ENCODE results near the gene NFATC4.

The NFATC4 gene

DNA sequence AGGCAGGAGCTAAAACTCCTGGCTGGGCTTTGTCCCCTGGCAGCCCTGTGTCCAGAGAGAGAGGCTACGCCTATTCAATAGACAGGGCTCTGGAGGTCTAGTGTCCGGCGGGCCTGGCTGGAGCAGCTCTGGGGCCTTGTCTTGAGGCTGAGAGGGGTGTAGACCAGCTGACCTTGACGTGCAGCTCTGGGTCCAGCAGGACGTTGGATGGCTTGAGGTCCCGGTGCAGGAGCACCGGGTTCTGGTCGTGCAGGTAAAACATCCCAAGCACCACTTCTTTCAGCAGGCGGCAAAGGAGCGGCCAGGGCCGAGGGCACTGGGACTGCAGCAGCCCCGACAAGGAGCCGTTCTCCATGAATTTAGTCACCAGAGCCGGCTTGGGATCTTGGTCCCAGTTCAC lies 29.1 kb upstream of the NFATC4 start:
- no peak overlapping the region for H3K4me3 ChIP-seq (replicated peaks in 1 of 2; ENCODE audit: low read depth in 2 of 2, low read length in 2 of 2)
- TF ChIP-seq, protein P1, sequence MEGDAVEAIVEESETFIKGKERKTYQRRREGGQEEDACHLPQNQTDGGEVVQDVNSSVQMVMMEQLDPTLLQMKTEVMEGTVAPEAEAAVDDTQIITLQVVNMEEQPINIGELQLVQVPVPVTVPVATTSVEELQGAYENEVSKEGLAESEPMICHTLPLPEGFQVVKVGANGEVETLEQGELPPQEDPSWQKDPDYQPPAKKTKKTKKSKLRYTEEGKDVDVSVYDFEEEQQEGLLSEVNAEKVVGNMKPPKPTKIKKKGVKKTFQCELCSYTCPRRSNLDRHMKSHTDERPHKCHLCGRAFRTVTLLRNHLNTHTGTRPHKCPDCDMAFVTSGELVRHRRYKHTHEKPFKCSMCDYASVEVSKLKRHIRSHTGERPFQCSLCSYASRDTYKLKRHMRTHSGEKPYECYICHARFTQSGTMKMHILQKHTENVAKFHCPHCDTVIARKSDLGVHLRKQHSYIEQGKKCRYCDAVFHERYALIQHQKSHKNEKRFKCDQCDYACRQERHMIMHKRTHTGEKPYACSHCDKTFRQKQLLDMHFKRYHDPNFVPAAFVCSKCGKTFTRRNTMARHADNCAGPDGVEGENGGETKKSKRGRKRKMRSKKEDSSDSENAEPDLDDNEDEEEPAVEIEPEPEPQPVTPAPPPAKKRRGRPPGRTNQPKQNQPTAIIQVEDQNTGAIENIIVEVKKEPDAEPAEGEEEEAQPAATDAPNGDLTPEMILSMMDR (IDR thresholded peaks at IDR 0.05; ENCODE audit: low read depth, low read length) = no peak
- DNase-seq (ENCODE audit: low read depth in 2 of 2) = no peak

DNA sequence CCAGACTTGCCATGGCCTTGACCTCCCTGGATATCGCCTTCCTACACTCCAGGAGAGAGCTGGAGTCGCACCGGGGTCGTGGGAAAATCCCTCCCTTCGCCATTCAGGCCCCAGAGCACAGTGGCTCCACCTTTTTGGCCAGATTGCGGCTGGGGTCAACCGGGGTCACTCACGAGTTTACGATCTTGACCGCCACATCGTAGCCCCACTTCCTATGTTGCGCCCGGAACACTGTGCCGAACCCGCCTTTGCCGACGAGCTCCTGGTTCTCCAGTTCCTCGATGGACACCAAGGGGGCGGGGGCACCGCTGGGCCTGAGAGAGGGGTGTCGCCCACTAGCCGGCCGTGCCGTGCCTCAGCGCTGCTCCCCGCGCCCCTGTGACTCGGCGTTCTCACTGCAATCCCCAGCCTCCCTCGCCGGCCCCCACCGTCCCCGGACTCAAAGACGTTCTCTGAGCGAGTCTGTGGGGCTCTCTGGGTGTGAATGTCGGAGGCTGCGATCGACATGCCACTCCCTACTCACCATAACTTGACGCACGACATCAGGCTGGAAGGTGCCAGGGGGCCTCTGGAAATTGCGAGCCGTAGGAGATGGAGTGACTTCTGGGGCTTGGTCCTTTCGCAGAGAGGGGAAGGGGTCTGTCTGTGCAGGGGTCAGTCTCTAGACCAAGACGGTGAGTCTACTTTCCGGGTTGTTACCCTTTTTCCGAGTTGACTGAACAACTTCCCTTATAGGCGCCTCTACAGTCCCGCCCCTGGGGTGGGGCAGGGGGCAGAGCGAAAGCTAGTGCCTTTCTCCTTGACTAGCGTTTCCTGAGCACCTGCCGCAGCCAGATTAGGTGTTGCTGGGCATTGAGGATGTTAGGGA lies 28.5 kb upstream of the NFATC4 start, which contains the start of gene RIPK3:
Gene RIPK3, minus strand, starts transcription at position 708 of the 868 bp plus-strand sequence. Its CDS starts 165 bp downstream, at position 543.
- no peak for DNase-seq (ENCODE audit: low read depth in 2 of 2)
- H3K4me3 ChIP-seq (replicated peaks in 1 of 2; ENCODE audit: low read depth in 2 of 2, low read length in 2 of 2) = peak within 1 kb of the TSS; percentile 8 to 31
- TF ChIP-seq, protein P1 (IDR thresholded peaks at IDR 0.05; ENCODE audit: low read depth, low read length) = no peak

GRCh38 chr14:24340606-24341005 lies 27.4 kb upstream of the NFATC4 start:
- TF ChIP-seq, protein P1 (IDR thresholded peaks at IDR 0.05; ENCODE audit: low read depth, low read length) = no peak
- H3K4me3 ChIP-seq (replicated peaks in 1 of 2; ENCODE audit: low read depth in 2 of 2, low read length in 2 of 2) = no peak overlapping the region
- DNase-seq (ENCODE audit: low read depth in 2 of 2) = no peak

DNA sequence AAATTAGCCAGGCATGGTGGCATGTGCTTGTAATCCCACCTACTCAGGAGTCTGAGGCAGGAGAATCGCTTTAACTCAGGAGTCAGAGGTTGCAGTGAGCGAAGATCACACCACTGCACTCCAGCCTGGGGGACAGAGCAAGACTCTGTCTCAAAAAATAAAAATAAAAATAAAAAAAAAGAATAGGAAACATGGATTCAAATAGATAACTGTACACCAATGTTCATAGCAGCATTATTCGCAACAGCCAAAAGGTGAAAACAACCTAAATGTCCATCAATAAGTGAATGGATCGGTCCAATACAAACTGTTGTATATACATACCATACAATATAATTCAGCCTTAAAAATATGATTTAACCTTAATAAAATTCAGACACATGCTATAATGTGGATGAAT lies 25.1 kb upstream of the NFATC4 start:
- H3K4me3 ChIP-seq (replicated peaks in 1 of 2; ENCODE audit: low read depth in 2 of 2, low read length in 2 of 2) = no peak overlapping the region
- DNase-seq (ENCODE audit: low read depth in 2 of 2) = no peak
- TF ChIP-seq, protein P1 (IDR thresholded peaks at IDR 0.05; ENCODE audit: low read depth, low read length) = no peak

DNA sequence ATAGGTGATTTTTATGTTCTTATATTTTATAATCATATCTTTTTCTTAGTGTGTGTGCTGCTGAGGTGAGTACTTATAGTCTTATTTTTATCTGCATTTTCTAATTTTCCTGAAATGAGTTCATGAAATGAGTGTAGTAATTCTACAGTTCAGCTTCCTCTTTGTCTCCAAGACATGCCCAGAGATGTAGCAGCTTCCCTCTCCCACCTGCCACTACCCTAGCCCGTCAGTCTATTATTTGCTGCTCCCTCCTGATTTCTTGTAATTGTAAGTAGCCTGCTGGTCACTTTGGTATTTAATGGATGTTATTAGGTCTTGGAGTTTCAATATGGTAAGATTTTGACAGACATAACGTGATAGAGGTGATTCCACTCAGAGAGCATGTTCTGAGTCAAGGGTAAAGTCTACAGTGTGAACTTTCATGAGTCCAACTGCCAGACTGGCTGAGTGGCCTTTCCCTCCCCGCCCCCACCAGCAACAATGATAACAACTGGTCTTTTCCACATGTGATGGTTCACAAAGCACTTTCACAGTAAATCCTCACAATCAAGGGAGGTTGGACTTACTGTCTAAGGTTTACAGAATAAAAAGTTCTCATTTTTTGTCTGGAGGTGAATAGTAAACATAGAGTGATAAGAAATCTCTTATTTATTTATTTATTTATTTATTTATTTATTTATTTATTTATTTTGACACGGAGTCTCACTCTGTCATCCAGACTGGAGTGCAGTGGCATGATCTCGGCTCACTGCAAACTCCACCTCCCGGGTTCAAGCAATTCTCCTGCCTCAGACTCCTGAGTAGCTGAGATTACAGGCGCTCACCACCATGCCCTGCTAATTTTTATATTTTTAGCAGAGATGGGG lies 24.0 kb upstream of the NFATC4 start:
- TF ChIP-seq, protein P1 (IDR thresholded peaks at IDR 0.05; ENCODE audit: low read depth, low read length) = no peak
- no peak overlapping the region for H3K4me3 ChIP-seq (replicated peaks in 1 of 2; ENCODE audit: low read depth in 2 of 2, low read length in 2 of 2)
- no peak for DNase-seq (ENCODE audit: low read depth in 2 of 2)

DNA sequence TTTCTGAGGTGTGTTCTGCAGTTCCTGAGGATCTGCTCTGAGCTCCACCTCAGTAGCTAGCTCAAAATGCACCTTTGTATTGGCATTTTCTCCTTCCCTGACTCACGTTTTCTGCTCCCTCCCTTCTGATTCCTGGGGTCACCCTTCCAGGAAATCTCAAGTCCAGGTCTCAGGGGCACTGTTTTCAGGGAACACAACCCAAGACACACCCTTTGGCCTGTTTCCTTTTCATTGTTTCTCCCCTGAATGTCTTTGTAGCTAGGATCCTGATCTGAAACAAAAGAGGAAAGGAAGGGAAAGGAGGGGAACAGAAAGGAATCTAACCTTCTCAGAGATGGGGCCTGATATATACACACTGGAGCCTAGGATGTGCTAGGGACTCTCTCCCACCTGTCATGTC lies 20.9 kb upstream of the NFATC4 start:
- no peak for DNase-seq (ENCODE audit: low read depth in 2 of 2)
- H3K4me3 ChIP-seq (replicated peaks in 1 of 2; ENCODE audit: low read depth in 2 of 2, low read length in 2 of 2) = no peak overlapping the region
- TF ChIP-seq, protein P1 (IDR thresholded peaks at IDR 0.05; ENCODE audit: low read depth, low read length) = no peak
